K562 treated with DMSO at 1 percent for 4 hours (cell line): ENCODE results near the gene SMC3. TPM values are rescaled to one million over a fixed set of nuclear protein-coding genes. Genes with fewer than 3 reads are reported as not detected.

Source experiments
- total RNA-seq: library from RNA; unstranded; fragments of 300-600 nt; gene quantifications from 2 replicates; pipeline ENCODE4 v1.2.3, GENCODE V29; 2022; ENCODE audit not compliant: insufficient read depth

SMC3 gene
- 26.7 and 27.6 TPM in 2 replicates for total RNA-seq

DNA sequence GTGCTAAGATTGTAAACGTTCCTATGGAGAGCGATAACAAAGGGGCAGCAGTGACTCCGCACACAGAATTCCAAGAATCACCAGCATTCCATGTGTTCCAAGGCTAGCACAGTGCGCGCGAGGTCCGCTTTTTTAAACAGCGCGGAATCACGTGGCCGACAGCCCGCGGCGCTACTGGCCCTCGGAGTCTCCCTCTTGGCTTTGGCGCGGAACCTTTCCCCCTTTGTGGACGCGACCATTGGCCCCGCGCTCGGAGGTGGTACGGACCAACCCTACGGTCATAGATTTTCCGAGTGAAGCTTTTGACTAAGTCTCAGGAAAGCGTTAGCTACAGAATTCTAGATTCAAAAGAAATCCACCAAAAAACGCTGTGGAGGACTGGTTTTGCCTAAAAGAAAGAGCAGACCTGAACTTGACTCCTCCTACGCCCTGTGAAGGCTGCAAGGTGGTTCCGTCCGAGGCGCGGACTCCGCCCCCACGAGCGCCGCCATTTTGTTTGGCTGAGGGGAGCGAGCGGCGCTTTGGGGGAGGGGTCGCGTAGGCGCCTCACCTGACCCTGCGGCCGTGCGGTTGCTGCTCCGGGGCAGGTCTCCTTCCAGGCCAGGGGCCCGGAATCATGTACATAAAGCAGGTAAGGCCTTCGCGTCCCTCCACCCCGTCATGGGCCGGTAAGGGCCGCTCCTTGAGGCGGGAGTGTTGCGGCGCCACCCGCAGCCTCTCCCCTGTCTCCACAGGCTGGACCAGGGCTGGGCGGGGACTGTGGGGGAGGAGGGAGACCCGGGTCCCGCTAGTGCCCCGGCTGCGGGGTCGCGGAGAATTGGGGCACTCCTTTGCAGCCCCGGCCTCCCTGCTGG lies at the start of gene SMC3:
TSS of gene SMC3 (plus strand) at position 495 of the 854 bp plus-strand sequence. CDS start at position 617, 122 bp downstream.

DNA sequence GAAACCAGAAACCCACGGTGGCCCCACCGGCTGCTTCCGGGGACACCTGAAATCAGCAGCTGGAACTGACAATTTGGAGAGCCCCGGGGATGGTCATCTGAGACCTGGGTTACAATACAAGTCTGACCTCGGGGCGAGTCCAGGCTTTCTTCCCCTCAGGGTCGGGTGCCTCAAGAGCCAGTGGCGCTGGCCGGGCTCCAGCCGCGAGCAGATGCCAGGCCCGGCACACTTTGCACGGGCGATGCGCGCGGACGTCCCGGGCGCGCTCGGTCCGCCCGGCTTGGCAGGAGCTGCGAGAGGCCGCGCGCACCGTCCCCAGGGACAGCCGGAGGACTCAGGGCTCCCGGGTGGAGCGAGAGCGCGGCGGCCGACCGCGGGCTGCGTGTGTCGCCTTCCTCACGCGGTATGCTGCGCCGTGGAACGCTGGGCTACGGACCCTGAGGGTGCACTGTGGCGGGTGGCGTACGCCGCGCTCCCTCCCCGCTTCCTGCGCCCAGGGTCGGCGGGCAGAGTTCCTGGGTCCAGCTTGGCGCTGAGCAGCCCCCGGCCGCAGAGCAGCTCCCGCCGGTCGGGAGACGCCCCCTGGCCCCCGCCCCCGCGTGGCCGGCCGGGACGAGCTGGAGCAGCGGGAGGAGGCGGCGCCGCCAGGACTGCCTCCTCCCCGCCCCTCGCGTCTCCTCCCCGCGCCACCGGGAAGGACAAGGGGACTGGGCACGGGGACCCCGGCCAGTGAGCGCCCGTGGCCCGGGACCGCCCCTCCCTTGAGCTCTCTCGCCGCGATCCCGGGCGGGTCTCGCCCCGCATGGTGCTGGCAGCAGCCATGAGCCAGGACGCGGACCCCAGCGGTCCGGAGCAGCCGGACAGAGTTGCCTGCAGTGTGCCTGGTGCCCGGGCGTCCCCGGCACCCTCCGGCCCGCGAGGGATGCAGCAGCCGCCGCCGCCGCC lies 76.4 kb downstream of the SMC3 start, which contains the start of gene RBM20:
TSS of gene RBM20 (plus strand) at position 684 of the 945 bp plus-strand sequence. CDS start at position 803, 119 bp downstream.

Other genes starting within 250 kb of the SMC3 start
- gene DUSP5, start 69.8 kb upstream of the SMC3 start, total RNA-seq = 4.4 and 6.6 TPM in 2 replicates
- gene RBM20, start 76.6 kb downstream of the SMC3 start, total RNA-seq = 1.5 and 1.8 TPM in 2 replicates